GM18519 (cell line): ENCODE results near the gene FAM124A.

Experiments
- ATAC-seq: cut with Tn5 transposase; IDR thresholded peaks from one replicate; pipeline ENCODE4 v1.9.1; 2021; ENCODE audit warnings: mild to moderate bottlenecking, moderate library complexity; ENCODE audit not compliant: unreplicated experiment, low FRiP score

The FAM124A gene

DNA sequence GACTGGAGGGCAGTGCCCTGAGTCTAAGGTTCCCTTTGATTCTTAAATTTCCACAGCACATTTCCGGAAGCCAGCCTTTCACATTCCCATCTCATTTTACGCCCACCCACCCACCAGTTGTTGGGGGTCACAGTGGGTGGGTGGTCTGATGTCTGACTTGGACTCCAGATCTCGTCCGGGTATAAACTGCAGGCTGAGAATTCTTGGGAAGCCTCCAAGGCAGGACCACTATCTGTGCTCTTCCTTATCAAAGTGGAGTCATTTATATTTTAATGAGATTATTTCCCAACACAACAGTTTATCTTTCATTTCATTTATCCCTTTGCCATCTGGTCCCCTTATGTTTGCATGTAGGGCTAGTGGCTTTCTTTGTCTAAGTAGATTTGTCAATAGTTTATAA lies 3.6 kb upstream of the FAM124A start:
- ATAC-seq, result no peak

DNA sequence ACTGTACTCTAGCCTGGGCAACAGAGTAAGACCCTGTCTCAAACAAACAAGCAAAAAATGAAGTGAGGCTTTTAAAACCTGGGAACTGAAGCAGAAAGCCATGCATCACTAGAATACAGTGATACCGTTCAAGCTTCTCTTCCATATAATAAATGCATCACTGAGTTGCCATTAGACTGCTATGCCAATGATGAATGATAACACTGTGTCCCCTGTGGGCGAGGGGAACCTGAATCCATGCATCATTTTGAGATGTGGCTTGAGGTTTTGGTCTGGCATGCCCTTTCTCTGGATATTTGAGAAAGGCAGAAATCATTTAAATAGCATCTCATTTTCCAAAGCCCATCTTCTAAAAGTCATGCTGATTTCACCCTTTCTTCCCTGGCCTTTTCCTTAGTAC lies 1.5 kb upstream of the FAM124A start:
- ATAC-seq, result no peak

DNA sequence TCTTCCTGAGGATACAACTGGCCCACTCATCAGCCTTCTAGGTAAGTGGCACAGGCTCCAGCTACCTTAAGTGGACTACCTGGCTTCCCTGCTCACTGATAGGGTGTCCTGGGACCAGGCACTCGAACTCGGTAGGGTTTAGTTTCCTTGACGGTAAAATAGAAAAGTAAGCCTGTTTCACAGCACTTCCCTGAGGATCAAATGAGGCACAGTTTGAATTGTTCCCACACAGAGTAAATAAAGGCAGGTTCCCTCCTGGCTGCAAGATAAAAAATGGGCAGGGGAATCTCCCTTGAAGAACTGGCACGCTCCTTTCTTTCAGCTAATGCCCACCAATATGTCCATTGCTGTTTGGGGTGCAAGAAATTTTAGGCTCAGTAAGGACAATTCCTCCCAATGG lies 1.1 kb upstream of the FAM124A start:
- no peak for ATAC-seq

DNA sequence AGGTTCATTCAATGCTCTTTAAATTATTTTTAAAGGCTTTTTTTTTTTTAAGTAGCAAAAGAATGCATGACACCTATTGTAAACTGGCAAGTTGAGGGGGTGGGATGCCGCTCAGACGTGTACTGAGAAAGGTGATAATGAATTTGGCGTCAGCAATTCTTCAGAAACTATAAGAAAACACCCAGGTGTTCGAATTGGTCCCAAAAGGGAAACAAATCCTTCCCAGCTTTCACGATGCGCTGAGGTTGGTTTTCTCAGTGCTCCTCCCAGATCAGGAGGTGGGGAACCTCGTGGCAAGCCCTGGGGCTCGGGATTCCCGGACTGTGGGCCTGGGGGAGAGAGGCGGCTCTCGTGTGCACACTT lies 543 bp upstream of the FAM124A start:
- no peak for ATAC-seq

DNA sequence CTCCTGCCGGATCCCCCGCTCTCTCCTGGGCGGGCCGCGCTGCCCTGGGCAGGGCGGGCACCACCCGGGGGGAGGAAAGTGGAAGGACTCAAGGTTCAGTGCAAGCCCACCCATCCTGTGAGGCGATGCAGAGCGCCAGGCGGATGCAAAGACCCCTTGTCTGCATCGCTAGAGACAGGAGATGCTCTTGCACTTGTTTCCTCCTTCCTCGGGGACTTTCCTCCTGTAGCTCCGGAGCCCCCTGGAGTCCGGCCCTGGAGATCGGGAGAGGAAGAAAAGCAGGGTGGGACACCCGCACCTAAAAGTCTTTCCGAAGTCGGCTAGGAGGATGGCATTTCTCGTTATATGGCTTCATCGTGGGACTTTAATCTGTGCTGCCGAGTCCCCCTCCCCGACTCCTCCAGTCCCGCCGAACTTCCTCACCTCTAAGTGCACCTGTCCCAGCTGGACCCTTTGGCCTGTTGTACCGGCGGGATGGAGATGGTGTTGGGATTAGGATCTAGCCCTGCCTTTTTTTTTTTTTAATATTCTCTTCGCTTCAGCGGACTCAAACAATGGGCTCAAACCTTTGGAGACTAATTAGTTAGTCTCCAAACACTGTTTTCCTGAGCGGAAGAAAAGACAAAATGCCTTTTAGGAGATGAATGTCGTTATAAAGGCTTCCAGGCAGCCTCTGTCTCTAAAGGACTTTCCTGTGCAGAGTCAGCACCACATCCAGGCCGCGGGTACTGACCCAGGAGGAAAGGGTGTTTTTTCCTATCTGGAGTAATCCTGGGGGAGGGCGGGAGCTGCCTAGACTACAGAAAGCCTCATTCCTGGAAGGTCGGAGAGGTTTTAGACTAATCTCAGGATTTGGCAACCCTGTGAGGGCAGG lies 725 bp downstream of the FAM124A start:
- no peak for ATAC-seq

DNA sequence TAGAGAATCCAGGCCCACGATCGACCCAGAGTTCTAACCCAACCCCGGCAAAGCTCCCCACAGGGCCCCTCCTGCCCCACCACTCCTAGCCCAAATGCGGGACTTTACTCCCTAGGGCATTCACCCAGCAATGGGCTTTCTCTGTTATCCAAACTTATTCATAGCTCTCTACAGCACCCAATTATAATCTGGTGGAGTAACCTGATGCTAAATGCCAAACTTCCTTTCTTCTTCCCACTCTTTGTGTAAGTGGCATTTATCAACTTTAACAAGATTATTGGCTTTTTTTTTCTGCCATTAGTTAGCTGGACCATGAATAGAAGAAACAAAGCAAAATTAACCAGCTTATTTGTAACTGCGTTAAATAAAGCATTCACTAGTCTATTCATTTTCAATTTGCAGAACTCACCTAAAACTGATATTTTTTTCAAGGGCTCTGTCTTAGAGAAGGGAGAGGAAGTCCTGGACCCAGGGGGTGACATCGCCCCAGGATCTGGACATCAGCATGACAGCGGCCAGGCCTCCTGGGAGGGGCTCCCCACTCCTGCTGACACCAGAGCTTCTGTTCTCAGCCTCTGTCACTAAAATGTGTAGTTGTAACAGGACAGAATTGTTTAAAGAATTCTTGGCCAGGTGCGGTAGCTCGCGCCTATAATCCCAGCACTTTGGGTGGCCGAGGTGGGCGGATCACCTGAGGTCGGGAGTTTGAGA lies 1.5 kb downstream of the FAM124A start:
- no peak for ATAC-seq

DNA sequence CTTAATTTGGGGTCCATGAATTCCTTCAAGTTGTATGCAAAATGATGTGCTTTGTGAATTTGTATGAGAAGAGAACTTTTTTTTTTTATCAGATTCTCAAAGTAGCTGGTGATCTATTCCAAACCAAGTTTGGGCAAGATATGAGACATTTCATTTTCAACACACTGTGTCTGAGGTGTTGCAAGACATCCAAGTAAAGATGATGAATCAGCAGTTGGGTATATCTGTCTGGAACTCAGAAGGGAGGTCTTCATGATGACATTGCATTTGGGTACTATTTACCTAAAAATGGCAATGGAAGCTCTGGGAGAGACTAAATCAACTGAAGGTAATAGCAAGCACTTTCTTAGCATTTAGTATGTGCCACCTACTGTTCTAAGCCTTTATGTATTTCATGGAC lies 2.8 kb downstream of the FAM124A start:
- no peak for ATAC-seq

DNA sequence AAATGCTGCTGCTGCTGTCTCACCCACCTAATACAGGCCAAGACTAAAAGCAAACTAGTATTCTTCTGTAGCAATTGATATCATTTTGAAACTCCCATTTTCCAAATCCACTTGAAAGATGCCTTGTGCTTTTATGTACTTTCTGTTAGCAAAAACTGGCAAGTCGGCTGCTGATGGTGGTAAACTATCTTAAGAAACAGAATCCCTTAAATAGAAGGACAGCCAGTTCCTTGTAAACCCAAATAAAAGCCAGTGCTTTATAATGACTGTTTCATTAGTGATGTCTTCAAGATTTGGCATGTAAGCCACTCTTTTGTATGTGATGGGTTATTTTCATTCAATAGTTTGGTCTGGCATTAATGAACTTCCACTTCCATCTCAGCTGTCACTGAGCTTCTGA lies 5.2 kb downstream of the FAM124A start:
- ATAC-seq, result no peak

DNA sequence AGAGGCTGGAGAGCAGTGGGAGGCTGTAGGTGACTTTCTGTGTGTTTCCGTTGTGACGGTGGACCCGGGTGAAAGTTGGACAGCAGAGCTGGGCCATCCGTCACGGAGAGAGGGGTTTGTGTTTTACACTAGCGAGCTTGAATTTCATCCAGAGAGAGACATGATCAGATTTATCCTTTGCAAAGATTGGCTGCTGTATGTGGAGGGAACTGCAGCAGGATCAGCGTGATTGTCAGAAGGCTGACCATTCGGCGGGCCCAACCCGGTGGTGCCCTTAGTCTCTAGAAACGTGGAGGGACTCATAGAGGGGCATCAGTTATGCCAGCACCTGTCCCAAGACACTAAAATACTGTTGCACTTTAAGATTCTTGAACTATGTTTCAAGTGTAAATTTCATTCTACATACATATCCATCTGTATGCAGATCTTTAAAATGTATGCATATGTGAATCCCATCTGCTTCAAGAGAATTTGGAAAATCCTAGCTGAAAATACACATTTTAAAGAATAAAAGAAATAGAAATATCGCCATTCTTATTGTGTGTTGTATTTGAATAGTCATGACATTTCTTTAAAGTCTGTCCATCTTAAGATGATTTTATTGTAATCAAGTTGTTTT lies 7.0 kb downstream of the FAM124A start:
- no peak for ATAC-seq

DNA sequence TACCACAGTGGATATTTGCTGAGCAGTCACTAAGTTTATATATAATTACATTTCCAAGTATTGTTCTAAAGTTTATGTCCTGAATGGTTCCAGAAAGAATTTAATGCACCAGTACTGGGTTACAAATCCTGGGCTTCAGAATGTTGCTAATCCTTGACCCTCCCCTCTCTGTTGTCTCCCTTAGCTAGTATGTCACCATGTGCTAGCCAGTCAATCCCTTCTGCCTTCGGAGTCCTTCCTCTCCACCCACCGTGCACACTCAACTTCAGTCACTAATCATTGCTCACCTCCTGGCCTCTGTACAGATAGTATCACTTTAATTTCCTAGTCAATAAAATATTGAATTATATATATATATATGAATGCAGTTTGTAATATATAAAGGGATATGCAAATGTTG lies 7.5 kb downstream of the FAM124A start:
- ATAC-seq, result no peak

DNA sequence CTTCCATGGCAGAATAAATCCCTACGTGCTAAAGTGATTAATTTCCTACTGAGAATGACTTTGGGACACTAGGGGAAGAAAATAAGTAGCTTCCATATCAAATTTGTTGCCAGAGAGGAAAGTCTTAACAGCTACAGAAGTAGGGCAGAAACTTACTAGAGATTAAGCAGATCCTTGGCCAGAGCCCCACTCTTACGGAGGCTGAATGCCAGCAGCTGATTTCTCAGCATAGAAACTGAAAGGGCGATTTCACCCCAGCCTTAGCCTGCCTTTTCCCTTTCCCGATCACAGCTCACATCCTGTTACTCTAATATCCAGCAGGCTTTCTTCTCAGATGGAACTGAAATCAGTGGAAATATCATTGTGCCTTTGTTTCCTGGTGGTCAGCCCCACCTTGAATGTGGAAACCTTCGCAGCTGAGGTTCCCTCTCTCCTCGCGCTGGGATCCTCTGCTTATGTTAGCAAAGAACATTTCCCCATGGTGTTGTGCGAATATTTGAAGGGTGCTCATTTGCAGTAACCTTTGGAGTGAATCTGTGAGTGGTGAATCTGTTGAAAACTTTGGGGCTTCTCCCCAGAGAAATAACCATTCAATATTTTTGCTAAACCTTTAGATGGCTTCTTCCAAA lies 8.4 kb downstream of the FAM124A start:
- no peak for ATAC-seq

DNA sequence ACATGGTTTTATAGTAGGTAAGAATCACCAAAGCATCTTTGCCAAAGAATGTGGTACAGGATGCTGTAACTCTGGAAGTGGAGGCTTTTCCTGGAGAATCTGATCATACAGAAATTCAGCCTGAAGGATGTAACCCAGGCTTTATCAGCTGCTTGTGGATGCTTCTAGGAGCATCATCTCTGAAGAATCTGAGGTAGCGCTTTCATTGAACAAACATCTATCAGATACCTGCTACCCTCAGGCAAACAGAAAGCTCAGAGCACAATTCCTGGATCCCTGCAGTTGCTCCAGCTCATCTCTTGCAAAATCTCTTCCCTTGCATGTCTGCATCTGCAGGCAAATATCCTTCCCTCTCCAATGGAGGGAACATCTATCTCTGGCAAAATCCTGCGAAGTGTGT lies 9.3 kb downstream of the FAM124A start:
- no peak for ATAC-seq

DNA sequence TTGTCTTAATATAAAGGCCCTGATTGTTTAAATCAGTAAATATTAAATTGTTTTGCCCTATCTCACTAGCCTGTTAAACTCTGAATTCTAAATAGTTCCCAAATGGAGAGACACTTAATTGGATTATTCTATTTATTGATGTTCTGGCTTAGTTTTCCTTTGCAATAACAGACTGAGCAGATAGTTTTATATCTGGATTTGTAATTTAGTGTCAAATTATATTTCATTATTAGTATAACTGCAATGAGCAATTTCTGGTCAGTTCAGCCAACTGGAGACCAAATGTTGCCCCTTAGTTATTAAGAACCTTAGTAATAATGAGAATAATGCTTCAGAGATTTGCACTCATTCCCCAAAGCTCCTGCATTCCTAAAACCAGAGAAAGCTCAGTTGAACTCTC lies 10.1 kb downstream of the FAM124A start:
- no peak for ATAC-seq

DNA sequence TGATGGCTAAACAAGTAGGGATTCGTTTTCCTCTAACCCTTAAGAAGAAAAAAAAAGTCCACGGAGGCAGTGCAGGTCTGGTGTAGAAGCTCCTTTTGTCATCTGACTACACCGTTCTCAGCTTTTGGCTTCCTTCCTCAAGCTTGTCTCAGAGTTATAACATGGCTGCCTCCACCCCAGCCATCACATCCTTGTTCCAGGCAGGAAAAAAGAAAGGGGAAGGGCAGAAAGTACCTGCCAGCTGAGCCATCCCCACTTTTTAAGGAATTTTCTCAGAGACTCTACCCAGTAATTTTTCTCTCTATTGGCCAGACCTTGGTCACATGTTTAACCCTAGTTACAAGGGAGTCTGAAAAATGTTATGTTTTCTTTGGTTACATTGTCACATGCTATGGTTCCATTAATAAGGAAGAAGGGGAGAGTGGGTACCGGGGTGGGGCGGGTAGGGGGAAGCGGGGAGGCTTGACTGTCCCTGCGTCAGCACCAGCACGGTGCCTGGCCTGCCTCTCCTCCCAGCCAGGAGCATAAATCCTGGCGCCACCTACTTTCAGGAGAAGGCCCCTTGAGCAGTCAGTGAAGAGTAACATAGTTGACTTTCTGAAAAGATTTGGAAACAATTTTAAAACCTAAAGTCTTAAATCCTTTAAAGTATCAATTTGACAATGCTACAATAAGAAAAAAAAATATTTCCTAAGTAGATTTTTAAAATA lies 11.1 kb downstream of the FAM124A start:
- ATAC-seq, result no peak

DNA sequence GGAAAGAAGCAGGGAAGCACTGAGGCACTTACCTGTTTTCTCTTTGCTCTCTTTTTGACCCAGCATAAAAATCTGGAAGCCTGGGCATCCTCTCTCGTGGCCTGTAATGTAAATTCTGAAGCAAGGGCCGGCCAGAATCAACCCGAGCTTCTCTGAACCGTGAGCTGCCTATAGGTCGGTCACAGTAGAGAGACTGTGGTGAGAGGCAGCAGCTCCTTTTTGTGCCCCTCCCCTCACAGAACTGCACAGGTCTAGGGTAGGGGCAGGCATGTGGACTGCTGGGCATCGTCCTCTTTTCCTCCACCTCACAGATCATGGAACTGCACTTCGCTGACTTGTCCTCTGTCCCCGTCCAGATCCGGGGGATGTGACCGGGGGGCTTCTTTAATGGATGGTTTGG lies 12.5 kb downstream of the FAM124A start:
- no peak for ATAC-seq

DNA sequence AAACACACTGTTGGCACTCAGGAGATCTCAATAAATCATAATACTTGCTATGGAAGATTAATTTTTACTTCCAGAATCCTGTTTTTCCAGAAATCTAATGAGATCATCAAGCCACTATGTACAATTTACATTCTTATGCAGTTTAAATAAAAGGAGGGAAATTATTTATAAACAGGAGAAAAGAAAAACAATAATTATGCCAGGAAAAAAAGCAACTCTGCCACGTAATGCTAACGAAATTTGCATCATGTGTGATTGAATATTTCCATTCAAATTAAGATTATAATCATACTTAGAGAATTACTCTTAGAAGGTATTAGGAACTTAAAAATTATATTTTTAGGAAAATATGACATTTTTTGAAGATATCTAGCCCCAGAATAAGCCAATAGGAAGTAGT lies 13.0 kb downstream of the FAM124A start:
- no peak for ATAC-seq

DNA sequence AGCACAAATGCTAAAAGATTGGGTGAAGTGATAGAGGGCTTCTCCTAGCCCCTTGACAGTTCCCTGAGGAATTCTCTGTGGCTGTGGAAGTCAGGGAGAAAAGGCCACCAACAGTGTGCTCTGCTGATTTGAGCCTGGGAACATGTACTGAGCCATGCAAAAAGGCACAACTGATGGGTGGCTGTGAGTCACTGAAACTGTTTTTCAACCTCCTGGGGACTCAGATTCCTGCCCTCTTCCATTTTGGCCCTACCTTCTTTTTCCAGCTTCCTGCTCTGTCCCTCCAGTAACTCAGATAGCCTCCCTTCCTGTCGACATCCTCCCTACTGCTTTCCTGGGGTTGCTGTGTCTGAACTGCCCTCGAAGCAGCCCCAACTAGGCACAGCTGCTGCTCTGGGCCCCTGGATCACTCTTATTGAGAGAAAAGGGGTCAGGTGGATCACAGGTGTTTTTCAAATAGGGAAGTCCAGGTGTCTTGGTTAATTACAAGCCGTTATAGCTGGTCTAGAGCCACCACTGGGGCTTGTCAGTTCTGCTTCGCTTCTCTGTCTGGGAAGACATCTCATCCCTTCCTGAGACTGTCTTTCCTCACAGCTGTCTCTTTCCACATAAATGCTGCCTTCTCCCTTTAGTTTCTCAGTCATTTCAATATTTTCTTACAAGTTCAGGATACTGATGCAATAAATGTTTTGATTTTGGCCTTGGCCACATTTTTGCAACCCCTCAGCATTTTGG lies 13.7 kb downstream of the FAM124A start:
- ATAC-seq, result no peak

DNA sequence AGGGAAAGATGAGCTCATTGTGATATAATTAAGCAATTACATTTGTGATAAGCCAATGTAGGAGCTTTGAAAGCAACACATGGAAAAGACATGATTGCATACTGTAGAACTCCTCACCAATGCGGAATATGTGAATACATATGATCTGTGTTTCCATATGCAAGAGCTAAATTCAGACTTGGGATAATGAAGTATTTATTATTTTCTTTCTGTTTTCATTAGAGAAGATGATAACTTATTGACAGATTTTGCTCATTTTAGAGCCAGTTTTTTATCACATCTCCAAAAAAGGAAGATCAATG lies 14.2 kb downstream of the FAM124A start:
- ATAC-seq, result no peak

DNA sequence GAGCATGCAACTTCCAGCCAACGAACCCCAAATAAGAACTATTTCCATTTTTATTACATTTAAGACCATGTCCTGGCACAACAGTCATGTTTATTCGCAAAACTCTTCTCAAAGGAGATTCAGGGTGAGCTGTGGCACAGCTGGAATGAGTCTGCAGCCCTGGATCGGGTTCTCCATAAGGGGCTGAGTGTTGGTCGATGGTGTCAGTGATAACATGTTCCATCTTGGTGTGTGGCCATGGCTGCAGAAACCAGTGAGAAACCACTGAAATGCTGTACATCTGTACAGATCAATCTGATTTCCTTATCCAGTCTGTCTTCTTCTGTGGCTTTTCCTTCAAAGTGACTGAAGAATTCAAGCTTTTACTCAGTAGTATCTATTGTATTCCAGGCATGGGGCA lies 15.2 kb downstream of the FAM124A start:
- no peak for ATAC-seq

DNA sequence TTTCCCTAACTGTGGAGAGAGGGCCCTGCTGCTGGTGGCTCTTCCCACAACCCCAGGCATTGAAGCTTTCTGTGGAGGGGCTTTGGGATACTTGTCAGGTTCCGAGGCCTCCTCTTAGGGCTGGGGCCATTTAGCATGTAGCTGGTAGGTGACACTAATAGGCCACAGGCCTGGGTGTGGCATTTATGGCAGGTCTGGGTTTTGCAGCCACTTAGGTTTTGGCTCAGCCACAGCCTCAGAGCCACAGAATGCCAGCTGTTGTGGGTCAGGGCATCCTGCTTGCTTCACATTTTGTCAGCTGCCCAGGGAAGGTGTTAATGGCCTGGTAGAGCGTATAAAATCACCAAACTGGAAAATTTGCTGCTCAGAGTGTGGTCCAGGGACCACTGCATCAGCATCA lies 15.7 kb downstream of the FAM124A start:
- ATAC-seq, result no peak
